ENCODE measurements around the gene CRYGS.

GRCh38 chr3:186506857-186507256 is 37.3 kb downstream of the CRYGS start:
- no peak for TF ChIP-seq POLR2AphosphoS5 (IDR thresholded peaks at IDR 0.05; ENCODE audit: low read depth, low read length)
- TF ChIP-seq SPI1 (IDR thresholded peaks at IDR 0.05; ENCODE audit: low read depth, low read length) = no peak
- TF ChIP-seq POLR2A (IDR thresholded peaks at IDR 0.05; ENCODE audit: low read depth, low read length) = no peak

Measured in GM12891 (cell line).